GM23338 (cell line): ENCODE data around the gene DPPA2.
A peak's percentile ranks its signal among the peaks of the same experiment; 100 is the strongest.

Experiments used
- CREB1 ChIP-seq: fragments of 250-450 bp; sonication (Bioruptor Pico); IDR thresholded peaks from 2 replicates; pipeline ENCODE4 v1.5.0; 2020; ENCODE audit warnings: low read depth, mild to moderate bottlenecking, moderate library complexity
- ETS1 ChIP-seq: IDR thresholded peaks from 2 replicates; pipeline ENCODE4 v1.6.1; 2016; ENCODE audit warnings: antibody characterized with exemption
- EZH2 ChIP-seq: fragments of 200-600 bp; sonication (generic); IDR thresholded peaks from one replicate; pipeline ENCODE4 v1.8.0; 2017; ENCODE audit warnings: antibody characterized with exemption, mild to moderate bottlenecking, low read depth; ENCODE audit not compliant: unreplicated experiment
- EZH2phosphoT487 ChIP-seq: fragments of 200-600 bp; sonication (generic); IDR thresholded peaks from one replicate; pipeline ENCODE4 v1.8.1; 2018; ENCODE audit warnings: antibody characterized with exemption; ENCODE audit not compliant: unreplicated experiment
- JUNB ChIP-seq: IDR thresholded peaks from one replicate; pipeline ENCODE4 v1.6.1; 2016; ENCODE audit warnings: antibody characterized with exemption; ENCODE audit not compliant: unreplicated experiment
- POLR2AphosphoS5 ChIP-seq: IDR thresholded peaks from 2 replicates; pipeline ENCODE4 v1.6.1; 2016; ENCODE audit warnings: antibody characterized with exemption, low read depth
- STAT1 ChIP-seq: IDR thresholded peaks from one replicate; pipeline ENCODE4 v1.6.1; 2016; ENCODE audit warnings: antibody characterized with exemption; ENCODE audit not compliant: unreplicated experiment
- TF ChIP-seq, protein P1 (sequence below), 2 experiments: fragments of 200-600 bp in 1 of 2; sonication (generic) in 1 of 2; conservative IDR thresholded peaks; 2 replicates each; pipeline versions ENCODE4 v1.5.1 to v1.6.1; 2016 to 2017; ENCODE audit warnings: antibody characterized with exemption in 2 of 2, low read depth in 2 of 2, mild to moderate bottlenecking in 2 of 2, moderate library complexity in 1 of 2
- TF ChIP-seq, protein P2 (sequence below): IDR thresholded peaks from one replicate; pipeline ENCODE4 v1.6.1; 2018; ENCODE audit warnings: antibody characterized with exemption; ENCODE audit not compliant: unreplicated experiment

DNA sequence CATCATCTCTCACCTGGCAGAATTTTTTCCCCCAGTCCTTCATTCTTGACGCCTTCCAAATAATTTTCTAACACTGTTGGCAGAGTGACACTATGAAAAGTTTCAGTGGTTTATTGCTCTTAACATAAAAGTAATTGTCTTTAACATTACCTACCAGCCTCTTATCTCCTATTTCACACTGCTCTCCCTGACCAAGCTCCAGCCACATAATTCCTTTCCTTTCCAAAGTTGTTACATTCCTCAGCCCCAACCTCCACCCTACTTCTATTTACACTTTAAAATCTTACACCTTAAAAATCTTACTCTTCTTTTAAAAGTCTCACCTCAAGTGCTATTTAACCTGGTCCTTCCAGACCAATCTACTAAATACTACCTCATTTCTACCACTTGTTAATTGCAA, 18.3 kb upstream of the DPPA2 start:
- TF ChIP-seq, protein P1, sequence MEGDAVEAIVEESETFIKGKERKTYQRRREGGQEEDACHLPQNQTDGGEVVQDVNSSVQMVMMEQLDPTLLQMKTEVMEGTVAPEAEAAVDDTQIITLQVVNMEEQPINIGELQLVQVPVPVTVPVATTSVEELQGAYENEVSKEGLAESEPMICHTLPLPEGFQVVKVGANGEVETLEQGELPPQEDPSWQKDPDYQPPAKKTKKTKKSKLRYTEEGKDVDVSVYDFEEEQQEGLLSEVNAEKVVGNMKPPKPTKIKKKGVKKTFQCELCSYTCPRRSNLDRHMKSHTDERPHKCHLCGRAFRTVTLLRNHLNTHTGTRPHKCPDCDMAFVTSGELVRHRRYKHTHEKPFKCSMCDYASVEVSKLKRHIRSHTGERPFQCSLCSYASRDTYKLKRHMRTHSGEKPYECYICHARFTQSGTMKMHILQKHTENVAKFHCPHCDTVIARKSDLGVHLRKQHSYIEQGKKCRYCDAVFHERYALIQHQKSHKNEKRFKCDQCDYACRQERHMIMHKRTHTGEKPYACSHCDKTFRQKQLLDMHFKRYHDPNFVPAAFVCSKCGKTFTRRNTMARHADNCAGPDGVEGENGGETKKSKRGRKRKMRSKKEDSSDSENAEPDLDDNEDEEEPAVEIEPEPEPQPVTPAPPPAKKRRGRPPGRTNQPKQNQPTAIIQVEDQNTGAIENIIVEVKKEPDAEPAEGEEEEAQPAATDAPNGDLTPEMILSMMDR (conservative IDR thresholded peaks at IDR 0.05; ENCODE audit: low read depth in 2 of 2), result no peak
- TF ChIP-seq POLR2AphosphoS5 (peak; percentile 28; the same call in 1 of the 2 replicates), JUNB (no peak), EZH2phosphoT487 (no peak), CREB1 (CRISPR knock-in tag) (no peak), EZH2 (no peak), STAT1 (no peak), ETS1 (no peak)
- TF ChIP-seq, protein P2, sequence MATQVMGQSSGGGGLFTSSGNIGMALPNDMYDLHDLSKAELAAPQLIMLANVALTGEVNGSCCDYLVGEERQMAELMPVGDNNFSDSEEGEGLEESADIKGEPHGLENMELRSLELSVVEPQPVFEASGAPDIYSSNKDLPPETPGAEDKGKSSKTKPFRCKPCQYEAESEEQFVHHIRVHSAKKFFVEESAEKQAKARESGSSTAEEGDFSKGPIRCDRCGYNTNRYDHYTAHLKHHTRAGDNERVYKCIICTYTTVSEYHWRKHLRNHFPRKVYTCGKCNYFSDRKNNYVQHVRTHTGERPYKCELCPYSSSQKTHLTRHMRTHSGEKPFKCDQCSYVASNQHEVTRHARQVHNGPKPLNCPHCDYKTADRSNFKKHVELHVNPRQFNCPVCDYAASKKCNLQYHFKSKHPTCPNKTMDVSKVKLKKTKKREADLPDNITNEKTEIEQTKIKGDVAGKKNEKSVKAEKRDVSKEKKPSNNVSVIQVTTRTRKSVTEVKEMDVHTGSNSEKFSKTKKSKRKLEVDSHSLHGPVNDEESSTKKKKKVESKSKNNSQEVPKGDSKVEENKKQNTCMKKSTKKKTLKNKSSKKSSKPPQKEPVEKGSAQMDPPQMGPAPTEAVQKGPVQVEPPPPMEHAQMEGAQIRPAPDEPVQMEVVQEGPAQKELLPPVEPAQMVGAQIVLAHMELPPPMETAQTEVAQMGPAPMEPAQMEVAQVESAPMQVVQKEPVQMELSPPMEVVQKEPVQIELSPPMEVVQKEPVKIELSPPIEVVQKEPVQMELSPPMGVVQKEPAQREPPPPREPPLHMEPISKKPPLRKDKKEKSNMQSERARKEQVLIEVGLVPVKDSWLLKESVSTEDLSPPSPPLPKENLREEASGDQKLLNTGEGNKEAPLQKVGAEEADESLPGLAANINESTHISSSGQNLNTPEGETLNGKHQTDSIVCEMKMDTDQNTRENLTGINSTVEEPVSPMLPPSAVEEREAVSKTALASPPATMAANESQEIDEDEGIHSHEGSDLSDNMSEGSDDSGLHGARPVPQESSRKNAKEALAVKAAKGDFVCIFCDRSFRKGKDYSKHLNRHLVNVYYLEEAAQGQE, result no peak
